Stimulated activated CD8-positive, alpha-beta memory T cell treated with anti-CD3 and anti-CD28 coated beads, Interleukin-7, amount 100 ng/mL, for 48 hours (primary cell): ENCODE data around the gene DES.

Source experiments
- DNase-seq, 2 donors: peaks; one replicate each; pipeline ENCODE4 v3.0.0-alpha.2; 2020; ENCODE audit warnings: low read depth in 1 of 2; ENCODE audit errors: extremely low read depth in 1 of 2

The DES gene

GRCh38 chr2:219452361-219453317, 34.5 kb downstream of the DES start:
- no peak for DNase-seq

DNA sequence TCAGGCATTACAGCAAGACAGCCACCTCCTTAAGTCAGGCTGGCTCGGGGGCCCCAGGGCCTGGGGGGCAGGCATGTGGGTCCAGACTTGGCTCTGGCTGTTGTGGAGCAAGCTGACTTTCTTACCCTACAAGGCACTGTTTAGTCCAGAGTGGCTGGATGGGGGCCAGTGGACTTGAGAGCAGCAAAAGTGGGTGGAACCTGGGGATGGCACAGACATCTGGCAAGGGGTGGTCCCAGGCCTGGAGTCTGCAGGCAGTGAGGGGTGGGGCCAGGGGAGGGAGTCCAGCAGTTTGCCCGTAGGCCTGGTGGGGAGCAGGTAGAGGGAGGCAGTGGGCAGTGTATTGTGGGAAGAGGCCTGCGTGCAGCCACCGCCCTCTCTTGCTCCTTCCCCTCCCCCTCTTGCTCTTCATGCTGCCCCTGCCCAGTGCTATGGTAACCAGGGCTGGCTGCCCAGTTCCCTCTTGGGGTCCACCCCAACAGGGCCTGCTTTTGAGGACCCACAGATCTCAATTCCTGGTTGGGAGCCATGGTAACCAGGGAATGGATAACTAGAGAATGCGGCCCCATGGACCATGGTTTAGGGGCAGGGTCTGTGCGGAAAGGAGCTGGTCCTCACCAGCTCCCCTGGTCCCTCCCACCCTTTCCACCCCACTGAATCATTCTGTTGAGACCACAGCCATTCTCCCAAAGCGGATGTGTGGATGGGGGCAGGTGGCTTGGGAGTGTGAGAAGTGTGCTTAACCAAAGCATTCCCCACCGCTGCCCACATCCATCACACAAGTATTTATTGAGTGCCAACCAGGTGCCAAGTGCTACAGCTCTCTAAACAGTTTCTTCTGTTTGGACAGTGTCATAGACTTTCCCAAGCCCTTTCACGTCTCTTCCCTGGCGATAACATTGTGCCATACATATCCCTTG, 35.8 kb downstream of the DES start:
- DNase-seq, result no peak

GRCh38 chr2:219455581-219455980, 37.4 kb downstream of the DES start:
- no peak for DNase-seq

DNA sequence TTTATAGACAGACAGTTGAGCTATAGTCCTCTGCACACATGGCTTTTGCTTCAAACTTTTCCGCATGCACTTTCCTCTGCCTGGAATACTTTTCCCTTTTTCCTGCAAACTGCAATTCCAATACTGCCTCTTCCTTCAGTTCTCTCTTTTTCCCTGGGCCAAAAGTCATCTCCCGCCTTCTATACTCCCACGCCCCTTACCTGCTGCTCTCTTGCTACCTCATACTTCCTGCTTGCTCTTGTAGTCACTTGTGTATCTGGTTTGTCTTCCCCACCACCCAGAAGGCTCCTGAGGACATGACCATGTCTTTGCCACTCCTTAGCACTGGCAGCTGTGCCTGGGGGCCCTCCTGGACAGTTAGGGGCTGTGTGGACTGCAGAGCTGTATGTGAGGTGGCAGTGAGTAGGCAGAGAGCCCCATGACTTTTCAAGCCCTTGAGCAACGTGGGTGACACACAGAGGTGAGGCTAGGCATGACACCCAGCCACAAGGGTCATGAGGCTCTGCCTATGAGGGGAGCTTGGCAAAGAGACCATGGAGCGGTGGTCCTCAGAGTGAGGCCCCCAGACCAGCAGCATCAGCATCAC, 39.7 kb downstream of the DES start:
- no peak for DNase-seq

DNA sequence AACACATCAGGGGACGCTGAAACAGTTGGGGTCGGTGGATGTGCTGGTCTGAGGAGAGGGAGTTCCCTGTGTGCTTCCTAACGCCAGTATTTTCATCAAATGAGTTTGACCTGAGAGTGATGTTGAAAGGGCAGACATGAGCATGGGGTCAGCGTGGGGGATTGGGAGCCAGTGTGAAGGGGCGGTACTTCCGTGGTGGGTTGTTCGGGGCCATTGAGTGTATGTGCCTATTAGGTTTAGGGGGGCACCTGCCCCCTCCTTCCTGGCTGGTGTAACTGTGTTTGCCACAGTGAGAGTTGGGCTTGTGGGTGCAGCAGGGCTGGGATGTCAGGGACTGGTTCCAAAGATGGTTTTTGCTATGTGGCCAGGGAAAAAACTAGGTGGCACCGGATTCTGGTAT, 40.8 kb downstream of the DES start:
- DNase-seq, result no peak

DNA sequence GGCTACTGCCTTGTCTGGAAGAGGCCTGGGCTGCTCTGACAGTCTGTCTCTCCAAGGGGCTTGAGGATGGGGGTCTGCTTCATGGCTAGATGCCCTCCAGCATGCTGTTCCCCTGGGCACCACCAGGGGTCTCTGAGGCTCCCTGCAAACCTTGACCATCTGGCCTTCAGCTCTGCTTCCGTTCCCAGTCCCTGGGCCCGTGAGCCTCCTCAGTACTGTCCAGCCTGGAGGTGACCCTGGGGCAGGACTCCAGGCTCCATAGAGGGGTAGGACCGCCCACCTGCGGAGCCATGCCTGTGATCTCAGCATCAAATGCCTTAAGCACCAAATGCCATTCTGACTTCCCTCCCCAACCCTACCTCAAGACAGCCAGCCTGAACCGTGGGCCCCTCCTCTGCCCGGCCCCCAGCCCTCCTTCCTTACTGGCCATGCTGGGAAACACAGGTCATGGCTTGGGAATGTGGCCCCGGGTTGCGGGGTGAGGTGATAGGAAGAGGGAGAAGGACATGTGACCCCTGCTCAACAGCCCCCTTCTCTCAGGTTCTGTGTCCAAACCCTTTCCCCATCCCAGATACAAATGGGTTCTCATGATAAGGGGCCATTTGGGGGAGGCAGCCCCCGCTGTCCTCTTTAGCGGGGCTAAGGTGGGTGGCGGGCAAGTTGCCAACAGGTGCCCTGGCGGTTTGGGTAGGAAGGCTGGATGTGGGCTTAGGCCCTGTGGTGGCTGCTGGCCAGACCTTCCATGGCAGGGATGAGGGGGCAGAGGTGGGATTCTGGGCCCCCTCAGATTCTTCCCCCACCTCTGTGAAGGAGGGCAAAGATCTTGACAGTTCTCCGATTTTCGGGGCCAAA, 41.5 kb downstream of the DES start:
- no peak for DNase-seq

GRCh38 chr2:219460424-219460926, 42.3 kb downstream of the DES start:
- no peak for DNase-seq

DNA sequence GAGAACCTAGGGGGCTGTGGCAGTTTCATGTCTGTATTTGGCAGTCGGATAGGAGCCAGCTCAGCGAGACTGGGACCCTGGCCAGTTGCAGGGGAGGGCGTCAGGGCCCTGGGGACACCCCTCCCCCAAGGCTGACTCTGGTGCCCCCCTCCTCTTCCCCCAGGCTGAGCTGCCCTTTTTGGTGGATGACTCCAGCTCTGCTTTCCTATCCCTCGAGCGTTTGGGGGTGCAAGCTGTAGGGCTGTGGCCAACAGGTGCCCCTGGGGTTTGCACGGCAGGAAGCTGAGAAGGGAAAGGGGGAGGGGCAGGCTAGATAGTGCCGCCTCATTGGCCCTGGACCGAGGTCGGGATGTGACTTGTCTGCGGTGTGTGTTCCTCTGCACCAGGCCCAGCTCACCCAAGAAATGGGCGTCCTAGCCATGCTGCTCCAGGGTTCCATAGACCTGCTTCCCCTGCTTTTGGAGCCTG, 42.9 kb downstream of the DES start:
- no peak for DNase-seq

- no peak for DNase-seq
Measured at GRCh38 chr2:219461669-219462068, 43.5 kb downstream of the DES start.

GRCh38 chr2:219462349-219462748, 44.2 kb downstream of the DES start:
- DNase-seq, result no peak

- DNase-seq, result no peak
Measured at GRCh38 chr2:219464286-219465032, 46.3 kb downstream of the DES start.

- DNase-seq, result no peak
Measured at GRCh38 chr2:219465659-219466561, 47.7 kb downstream of the DES start.

DNA sequence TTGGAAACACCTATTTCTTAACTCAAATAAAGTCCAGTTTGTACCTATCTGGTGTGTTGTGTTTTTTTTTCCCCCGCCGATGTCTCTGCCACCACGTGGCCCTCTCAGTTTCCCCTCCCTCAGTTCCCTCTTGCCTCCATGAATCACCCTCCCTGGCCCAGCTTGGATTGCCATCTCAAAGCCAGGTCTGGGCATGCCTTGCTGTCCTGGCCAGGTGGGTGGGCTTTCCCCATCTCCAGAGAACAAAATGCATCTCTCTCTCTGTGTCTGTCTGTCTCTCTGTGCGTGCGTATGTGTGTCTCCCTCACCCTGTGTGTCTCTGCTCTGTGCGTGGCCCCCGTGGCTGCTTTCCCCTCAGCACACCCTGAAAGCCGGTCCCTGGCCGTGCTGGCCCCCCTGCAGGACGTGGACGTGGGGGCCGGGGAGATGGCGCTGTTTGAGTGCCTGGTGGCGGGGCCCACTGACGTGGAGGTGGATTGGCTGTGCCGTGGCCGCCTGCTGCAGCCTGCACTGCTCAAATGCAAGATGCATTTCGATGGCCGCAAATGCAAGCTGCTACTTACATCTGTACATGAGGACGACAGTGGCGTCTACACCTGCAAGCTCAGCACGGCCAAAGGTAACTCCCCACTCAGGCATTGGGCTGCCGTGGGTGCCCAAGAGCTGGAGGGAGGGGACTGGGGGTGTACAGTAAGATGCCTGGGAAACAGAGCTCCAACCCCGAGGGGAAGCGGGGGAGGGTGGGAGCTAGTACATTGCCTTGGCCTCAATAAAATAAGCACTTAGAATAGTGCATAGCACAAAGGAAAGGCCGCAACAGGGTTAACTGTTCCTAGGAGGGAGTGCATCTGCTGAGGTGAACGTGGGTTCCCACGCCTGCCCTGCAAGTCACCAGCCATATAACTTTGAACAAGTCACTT, 48.9 kb downstream of the DES start:
- no peak for DNase-seq

- DNase-seq, result no peak
Measured at GRCh38 chr2:219467736-219468075, 49.5 kb downstream of the DES start.

GRCh38 chr2:219468410-219469185, 50.4 kb downstream of the DES start:
- no peak for DNase-seq

GRCh38 chr2:219469186-219469724, 51.1 kb downstream of the DES start:
- DNase-seq, result no peak
